IMR-90 (cell line): ENCODE measurements around the gene CXorf38.

Experiments
- CEBPB ChIP-seq: IDR thresholded peaks from 2 replicates; pipeline ENCODE4 v1.6.1; 2012; ENCODE audit warnings: low read depth, low read length, improper control_type of control experiment
- CTCF ChIP-seq: conservative IDR thresholded peaks from 2 replicates; pipeline ENCODE4 v1.5.1; 2012; ENCODE audit warnings: mild to moderate bottlenecking, low read depth, low read length, improper control_type of control experiment
- MAZ ChIP-seq: IDR thresholded peaks from 2 replicates; pipeline ENCODE4 v1.6.1; 2012; ENCODE audit warnings: low read depth, mild to moderate bottlenecking, low read length, improper control_type of control experiment, moderate library complexity, borderline replicate concordance
- POLR2A ChIP-seq: IDR thresholded peaks from 2 replicates; pipeline ENCODE4 v1.6.1; 2012; ENCODE audit warnings: mild to moderate bottlenecking, low read depth, low read length
- RFX5 ChIP-seq: IDR thresholded peaks from 2 replicates; pipeline ENCODE4 v1.8.0; 2012; ENCODE audit warnings: low read depth, mild to moderate bottlenecking, low read length, moderate library complexity
- SMC3 ChIP-seq: fragments of 150-350 bp; IDR thresholded peaks from 2 replicates; pipeline ENCODE4 v1.6.1; 2016; ENCODE audit warnings: low read depth, mild to moderate bottlenecking, antibody characterized with exemption, low read length, moderate library complexity
- TF ChIP-seq, protein P1 (sequence below): fragments of 150-350 bp; IDR thresholded peaks from 2 replicates; pipeline ENCODE4 v1.6.1; 2016; ENCODE audit warnings: low read depth, mild to moderate bottlenecking, low read length, moderate library complexity, borderline replicate concordance

DNA sequence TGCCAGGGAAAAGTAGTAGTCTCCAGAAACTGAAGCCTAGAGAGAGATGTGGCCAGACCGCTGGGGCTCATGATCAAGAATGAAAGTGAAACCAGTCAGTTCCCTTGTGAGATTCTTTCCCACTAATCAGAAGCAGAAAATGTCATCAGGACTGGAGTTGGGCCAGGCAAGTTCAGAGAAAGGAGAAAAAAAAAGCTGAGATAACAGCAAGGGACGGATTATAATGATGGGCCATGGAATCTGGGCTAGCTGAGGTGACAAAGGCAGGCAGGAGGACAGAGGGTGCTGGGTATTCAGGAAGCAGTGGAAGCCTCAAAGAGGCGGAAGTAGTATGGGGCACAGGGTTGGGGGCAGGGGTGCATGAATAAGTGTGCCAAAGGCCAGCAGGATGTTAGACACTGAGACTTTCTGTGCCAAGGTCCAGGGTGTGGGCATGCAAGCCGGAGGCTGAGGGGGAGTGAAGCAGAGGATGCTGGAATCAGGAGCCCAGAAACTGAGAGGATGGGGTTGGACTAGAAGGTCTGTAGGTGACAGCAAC lies 2.5 kb downstream of the CXorf38 start:
- no peak for TF ChIP-seq CTCF
- no peak for TF ChIP-seq POLR2A
- TF ChIP-seq CEBPB, result no peak
- TF ChIP-seq MAZ, result no peak
- TF ChIP-seq RFX5, result no peak
- TF ChIP-seq, protein P1, sequence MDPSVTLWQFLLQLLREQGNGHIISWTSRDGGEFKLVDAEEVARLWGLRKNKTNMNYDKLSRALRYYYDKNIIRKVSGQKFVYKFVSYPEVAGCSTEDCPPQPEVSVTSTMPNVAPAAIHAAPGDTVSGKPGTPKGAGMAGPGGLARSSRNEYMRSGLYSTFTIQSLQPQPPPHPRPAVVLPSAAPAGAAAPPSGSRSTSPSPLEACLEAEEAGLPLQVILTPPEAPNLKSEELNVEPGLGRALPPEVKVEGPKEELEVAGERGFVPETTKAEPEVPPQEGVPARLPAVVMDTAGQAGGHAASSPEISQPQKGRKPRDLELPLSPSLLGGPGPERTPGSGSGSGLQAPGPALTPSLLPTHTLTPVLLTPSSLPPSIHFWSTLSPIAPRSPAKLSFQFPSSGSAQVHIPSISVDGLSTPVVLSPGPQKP, result no peak
- TF ChIP-seq SMC3, result no peak
